ENCODE measurements around the gene RNF43.

RNF43 gene

GRCh38 chr17:58377661-58378060, 39.7 kb downstream of the RNF43 start:
- no peak overlapping the region for H3K4me3 ChIP-seq (replicated peaks; ENCODE audit: low read depth, low read length)
- DNase-seq (ENCODE audit: low read depth): no peak
- no peak for TF ChIP-seq CTCF (IDR thresholded peaks at IDR 0.05; ENCODE audit: low read length, missing control alignments)

GRCh38 chr17:58377093-58377601, 40.2 kb downstream of the RNF43 start:
- H3K4me3 ChIP-seq (replicated peaks; ENCODE audit: low read depth, low read length): no peak overlapping the region
- no peak for DNase-seq (ENCODE audit: low read depth)
- no peak for TF ChIP-seq CTCF (IDR thresholded peaks at IDR 0.05; ENCODE audit: low read length, missing control alignments)

GRCh38 chr17:58376472-58377000, 40.8 kb downstream of the RNF43 start:
- H3K4me3 ChIP-seq (replicated peaks; ENCODE audit: low read depth, low read length): no peak overlapping the region
- no peak for TF ChIP-seq CTCF (IDR thresholded peaks at IDR 0.05; ENCODE audit: low read length, missing control alignments)
- DNase-seq (ENCODE audit: low read depth): no peak

GRCh38 chr17:58375811-58376210, 41.5 kb downstream of the RNF43 start:
- no peak overlapping the region for H3K4me3 ChIP-seq (replicated peaks; ENCODE audit: low read depth, low read length)
- DNase-seq (ENCODE audit: low read depth): no peak
- TF ChIP-seq CTCF (IDR thresholded peaks at IDR 0.05; ENCODE audit: low read length, missing control alignments): no peak

GRCh38 chr17:58375256-58375655, 42.1 kb downstream of the RNF43 start:
- TF ChIP-seq CTCF (IDR thresholded peaks at IDR 0.05; ENCODE audit: low read length, missing control alignments): no peak
- H3K4me3 ChIP-seq (replicated peaks; ENCODE audit: low read depth, low read length): no peak overlapping the region
- DNase-seq (ENCODE audit: low read depth): no peak

GRCh38 chr17:58373923-58374322, 43.4 kb downstream of the RNF43 start:
- DNase-seq (ENCODE audit: low read depth): no peak
- TF ChIP-seq CTCF (IDR thresholded peaks at IDR 0.05; ENCODE audit: low read length, missing control alignments): no peak
- no peak overlapping the region for H3K4me3 ChIP-seq (replicated peaks; ENCODE audit: low read depth, low read length)

GRCh38 chr17:58373003-58373402, 44.3 kb downstream of the RNF43 start:
- H3K4me3 ChIP-seq (replicated peaks; ENCODE audit: low read depth, low read length): no peak overlapping the region
- no peak for TF ChIP-seq CTCF (IDR thresholded peaks at IDR 0.05; ENCODE audit: low read length, missing control alignments)
- DNase-seq (ENCODE audit: low read depth): no peak
